ENCODE measurements around the gene FILIP1L.

The FILIP1L gene

GRCh38 chr3:99951701-99952100 lies 162.6 kb downstream of the FILIP1L start:
- DNase-seq (ENCODE audit: low read depth in 2 of 2), result no peak

GRCh38 chr3:99950921-99951320 lies 163.4 kb downstream of the FILIP1L start:
- no peak for DNase-seq (ENCODE audit: low read depth in 2 of 2)

- no peak for DNase-seq (ENCODE audit: low read depth in 2 of 2)
These were observed 164.2 kb downstream of the FILIP1L start for GRCh38 chr3:99949956-99950670.

GRCh38 chr3:99948467-99949089 lies 165.7 kb downstream of the FILIP1L start:
- no peak for DNase-seq (ENCODE audit: low read depth in 2 of 2)

GRCh38 chr3:99947356-99947755 lies 166.9 kb downstream of the FILIP1L start:
- DNase-seq (ENCODE audit: low read depth in 2 of 2), result no peak

GRCh38 chr3:99945328-99945995 lies 168.8 kb downstream of the FILIP1L start:
- DNase-seq (ENCODE audit: low read depth in 2 of 2), result no peak

GRCh38 chr3:99943931-99944761 lies 170.2 kb downstream of the FILIP1L start:
- no peak for DNase-seq (ENCODE audit: low read depth in 2 of 2)

- DNase-seq (ENCODE audit: low read depth in 2 of 2), result no peak
These were observed 173.1 kb downstream of the FILIP1L start for GRCh38 chr3:99941211-99941610.

- no peak for DNase-seq (ENCODE audit: low read depth in 2 of 2)
These were observed 174.0 kb downstream of the FILIP1L start for GRCh38 chr3:99940350-99940749.

GRCh38 chr3:99939876-99940275 lies 174.4 kb downstream of the FILIP1L start:
- DNase-seq (ENCODE audit: low read depth in 2 of 2), result no peak

GRCh38 chr3:99938270-99938911 lies 175.9 kb downstream of the FILIP1L start:
- DNase-seq (ENCODE audit: low read depth in 2 of 2), result no peak

GRCh38 chr3:99934975-99935797 lies 179.1 kb downstream of the FILIP1L start:
- DNase-seq (ENCODE audit: low read depth in 2 of 2), result no peak

- no peak for DNase-seq (ENCODE audit: low read depth in 2 of 2)
These were observed 180.1 kb downstream of the FILIP1L start for GRCh38 chr3:99933971-99934750.

- DNase-seq (ENCODE audit: low read depth in 2 of 2), result no peak
These were observed 183.2 kb downstream of the FILIP1L start for GRCh38 chr3:99931059-99931458.

- no peak for DNase-seq (ENCODE audit: low read depth in 2 of 2)
These were observed 184.6 kb downstream of the FILIP1L start for GRCh38 chr3:99929745-99930139.

GRCh38 chr3:99928771-99929744 lies 185.2 kb downstream of the FILIP1L start:
- DNase-seq (ENCODE audit: low read depth in 2 of 2), result no peak

GRCh38 chr3:99927671-99928457 lies 186.4 kb downstream of the FILIP1L start:
- no peak for DNase-seq (ENCODE audit: low read depth in 2 of 2)

Measured in stimulated activated CD4-positive, alpha-beta T cell treated with anti-CD3 and anti-CD28 coated beads, Interleukin-1b, Interleukin-23, amount 100 ng/mL, for 4 hours (primary cell).